ENCODE data around the gene NES.

- TF ChIP-seq, protein P1, sequence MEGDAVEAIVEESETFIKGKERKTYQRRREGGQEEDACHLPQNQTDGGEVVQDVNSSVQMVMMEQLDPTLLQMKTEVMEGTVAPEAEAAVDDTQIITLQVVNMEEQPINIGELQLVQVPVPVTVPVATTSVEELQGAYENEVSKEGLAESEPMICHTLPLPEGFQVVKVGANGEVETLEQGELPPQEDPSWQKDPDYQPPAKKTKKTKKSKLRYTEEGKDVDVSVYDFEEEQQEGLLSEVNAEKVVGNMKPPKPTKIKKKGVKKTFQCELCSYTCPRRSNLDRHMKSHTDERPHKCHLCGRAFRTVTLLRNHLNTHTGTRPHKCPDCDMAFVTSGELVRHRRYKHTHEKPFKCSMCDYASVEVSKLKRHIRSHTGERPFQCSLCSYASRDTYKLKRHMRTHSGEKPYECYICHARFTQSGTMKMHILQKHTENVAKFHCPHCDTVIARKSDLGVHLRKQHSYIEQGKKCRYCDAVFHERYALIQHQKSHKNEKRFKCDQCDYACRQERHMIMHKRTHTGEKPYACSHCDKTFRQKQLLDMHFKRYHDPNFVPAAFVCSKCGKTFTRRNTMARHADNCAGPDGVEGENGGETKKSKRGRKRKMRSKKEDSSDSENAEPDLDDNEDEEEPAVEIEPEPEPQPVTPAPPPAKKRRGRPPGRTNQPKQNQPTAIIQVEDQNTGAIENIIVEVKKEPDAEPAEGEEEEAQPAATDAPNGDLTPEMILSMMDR (IDR thresholded peaks at IDR 0.05; ENCODE audit: insufficient read depth, low read length): no peak
- TF ChIP-seq, protein P2, sequence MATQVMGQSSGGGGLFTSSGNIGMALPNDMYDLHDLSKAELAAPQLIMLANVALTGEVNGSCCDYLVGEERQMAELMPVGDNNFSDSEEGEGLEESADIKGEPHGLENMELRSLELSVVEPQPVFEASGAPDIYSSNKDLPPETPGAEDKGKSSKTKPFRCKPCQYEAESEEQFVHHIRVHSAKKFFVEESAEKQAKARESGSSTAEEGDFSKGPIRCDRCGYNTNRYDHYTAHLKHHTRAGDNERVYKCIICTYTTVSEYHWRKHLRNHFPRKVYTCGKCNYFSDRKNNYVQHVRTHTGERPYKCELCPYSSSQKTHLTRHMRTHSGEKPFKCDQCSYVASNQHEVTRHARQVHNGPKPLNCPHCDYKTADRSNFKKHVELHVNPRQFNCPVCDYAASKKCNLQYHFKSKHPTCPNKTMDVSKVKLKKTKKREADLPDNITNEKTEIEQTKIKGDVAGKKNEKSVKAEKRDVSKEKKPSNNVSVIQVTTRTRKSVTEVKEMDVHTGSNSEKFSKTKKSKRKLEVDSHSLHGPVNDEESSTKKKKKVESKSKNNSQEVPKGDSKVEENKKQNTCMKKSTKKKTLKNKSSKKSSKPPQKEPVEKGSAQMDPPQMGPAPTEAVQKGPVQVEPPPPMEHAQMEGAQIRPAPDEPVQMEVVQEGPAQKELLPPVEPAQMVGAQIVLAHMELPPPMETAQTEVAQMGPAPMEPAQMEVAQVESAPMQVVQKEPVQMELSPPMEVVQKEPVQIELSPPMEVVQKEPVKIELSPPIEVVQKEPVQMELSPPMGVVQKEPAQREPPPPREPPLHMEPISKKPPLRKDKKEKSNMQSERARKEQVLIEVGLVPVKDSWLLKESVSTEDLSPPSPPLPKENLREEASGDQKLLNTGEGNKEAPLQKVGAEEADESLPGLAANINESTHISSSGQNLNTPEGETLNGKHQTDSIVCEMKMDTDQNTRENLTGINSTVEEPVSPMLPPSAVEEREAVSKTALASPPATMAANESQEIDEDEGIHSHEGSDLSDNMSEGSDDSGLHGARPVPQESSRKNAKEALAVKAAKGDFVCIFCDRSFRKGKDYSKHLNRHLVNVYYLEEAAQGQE (IDR thresholded peaks at IDR 0.05; ENCODE audit: insufficient replicate concordance, low read depth): no peak
- TF ChIP-seq POLR2AphosphoS5 (IDR thresholded peaks at IDR 0.05; ENCODE audit: low read depth): no peak
- no peak for TF ChIP-seq GABPA (IDR thresholded peaks at IDR 0.05; ENCODE audit: low read depth)
- no peak for TF ChIP-seq SPI1 (IDR thresholded peaks at IDR 0.05; ENCODE audit: borderline replicate concordance, low read depth)
Measured at GRCh38 chr1:156692925-156693847, 16.0 kb upstream of the NES start.
